Skeletal muscle tissue (tissue), 4 donors: Measurements from ENCODE around the gene MRPL34. TPM values are rescaled to one million over a fixed set of nuclear protein-coding genes. Genes with fewer than 3 reads are reported as not detected.
A peak's percentile ranks its signal among the peaks of the same experiment; 100 is the strongest.
"Not testable (repeated sequence)": the region's sequence is repeated elsewhere in the genome, so short reads cannot be mapped to it uniquely, and the experiment has no call there.

Experiments used
- H3K27ac ChIP-seq: one replicate; pipeline ENCODE4 v1.7.0; 2013; ENCODE audit warnings: mild to moderate bottlenecking, low read depth, low read length, inconsistent platforms
- H3K27me3 ChIP-seq, 3 donors: one replicate each; pipeline ENCODE4 v1.7.0; 2013; ENCODE audit warnings: low read length in 3 of 3; ENCODE audit not compliant: control insufficient read depth in 3 of 3, insufficient read depth in 3 of 3
- H3K36me3 ChIP-seq, 3 donors: one replicate each; pipeline ENCODE4 v1.7.0; 2013; ENCODE audit warnings: low read length in 3 of 3; ENCODE audit not compliant: control insufficient read depth in 3 of 3, insufficient read depth in 3 of 3
- H3K4me1 ChIP-seq, 3 donors: one replicate each; pipeline ENCODE4 v1.7.0; 2013; ENCODE audit warnings: low read length in 3 of 3, mild to moderate bottlenecking in 3 of 3; ENCODE audit not compliant: control insufficient read depth in 3 of 3, insufficient read depth in 3 of 3
- H3K4me3 ChIP-seq, 3 donors: one replicate each; pipeline ENCODE4 v1.7.0; 2013; ENCODE audit warnings: low read length in 3 of 3
- H3K9ac ChIP-seq, 3 donors: one replicate each; pipeline ENCODE4 v1.7.0; 2013; ENCODE audit warnings: low read length in 3 of 3, mild to moderate bottlenecking in 3 of 3, moderate library complexity in 2 of 3, low read depth in 1 of 3
- H3K9me3 ChIP-seq, 3 donors: one replicate each; pipeline ENCODE4 v1.7.0; 2013; ENCODE audit warnings: low read length in 3 of 3; ENCODE audit not compliant: control insufficient read depth in 3 of 3
- total RNA-seq: library from RNA; depleted of rRNA; stranded (reverse); fragments of >200 nt; gene quantifications from one replicate; pipeline ENCODE4 v1.2.3, GENCODE V29; 2014
- donor health status: Osteomylitis.

MRPL34 gene
- total RNA-seq, 1 donor from 2014 or later: 11.5 TPM

- Histone ChIP-seq H3K27ac (peak overlapping the region; percentile 64), H3K27me3 (no peaks in the 10 kb centered on the region), H3K9me3 (no peaks in the 10 kb centered on the region), H3K9ac (no peak overlapping the region), H3K4me3 (peak overlapping the region in 2 of 3 donors; percentile 84 to 92), H3K36me3 (peaks cover 8 to 15% (median 13%) of the 10 kb centered on the region in 3 donors), H3K4me1 (peaks cover 8 to 11% (median 9%) of the 10 kb centered on the region in 3 donors)
These were observed 39.1 kb upstream of the MRPL34 start for GRCh38 chr19:17266589-17266974.

GRCh38 chr19:17266975-17267788 is 38.5 kb upstream of the MRPL34 start, which contains the start of gene BABAM1:
TSS of gene BABAM1 (plus strand) at chr19:17267443. CDS start at chr19:17268807, 1,364 bp downstream.
- peaks cover 8 to 11% (median 9%) of the 10 kb centered on the region in 3 donors for H3K4me1 ChIP-seq

GRCh38 chr19:17268754-17269153 is 36.9 kb upstream of the MRPL34 start:
- Histone ChIP-seq H3K4me1 (peaks cover 8 to 11% (median 9%) of the 10 kb centered on the region in 3 donors), H3K36me3 (peaks cover 13 to 22% (median 19%) of the 10 kb centered on the region in 3 donors), H3K9ac (no peak overlapping the region), H3K4me3 (no peak overlapping the region), H3K27ac (no peak overlapping the region), H3K27me3 (no peaks in the 10 kb centered on the region), H3K9me3 (no peaks in the 10 kb centered on the region)

More at GRCh38 chr19:17266975-17267788, 38.5 kb upstream of the MRPL34 start, which contains the start of gene BABAM1:
- no peaks in the 10 kb centered on the region for H3K27me3 ChIP-seq
- H3K4me3 ChIP-seq: peak within 1 kb of the TSS; percentile 84 to 92 (median 90)
- H3K9ac ChIP-seq: peak within 1 kb of the TSS; percentile 84 to 87 (median 86)
- H3K9me3 ChIP-seq: no peaks in the 10 kb centered on the region
- H3K36me3 ChIP-seq: peaks cover 12 to 20% (median 14%) of the 10 kb centered on the region in 3 donors
- peak within 1 kb of the TSS; percentile 64 for H3K27ac ChIP-seq

GRCh38 chr19:17274892-17275291 is 30.8 kb upstream of the MRPL34 start:
- H3K36me3 ChIP-seq: peaks cover 46 to 59% (median 56%) of the 10 kb centered on the region in 3 donors
- not testable (repeated sequence) for H3K27ac ChIP-seq, H3K27me3 ChIP-seq, H3K4me3 ChIP-seq, H3K4me1 ChIP-seq, H3K9me3 ChIP-seq, H3K9ac ChIP-seq

- H3K36me3 ChIP-seq: peaks cover 43 to 57% (median 53%) of the 10 kb centered on the region in 3 donors
- H3K27me3 ChIP-seq: no peaks in the 10 kb centered on the region
- no peaks in the 10 kb centered on the region for H3K4me1 ChIP-seq
- no peak overlapping the region for H3K9ac ChIP-seq
- H3K27ac ChIP-seq: no peak overlapping the region
- H3K9me3 ChIP-seq: no peaks in the 10 kb centered on the region
- H3K4me3 ChIP-seq: no peak overlapping the region
These were observed 30.1 kb upstream of the MRPL34 start for GRCh38 chr19:17275441-17276175.

- Histone ChIP-seq H3K36me3 (peaks cover 26 to 36% (median 36%) of the 10 kb centered on the region in 3 donors), H3K4me1 (peaks cover 5 to 8% (median 6%) of the 10 kb centered on the region in 3 donors), H3K27me3 (peaks cover 12 to 23% (median 14%) of the 10 kb centered on the region in 3 donors), H3K9me3 (no peaks in the 10 kb centered on the region), H3K4me3 (no peak overlapping the region), H3K9ac (no peak overlapping the region), H3K27ac (no peak overlapping the region)
These were observed 26.2 kb upstream of the MRPL34 start for GRCh38 chr19:17279436-17279835.

GRCh38 chr19:17281391-17282304 is 24.0 kb upstream of the MRPL34 start, which contains the start of gene ANKLE1:
TSS of gene ANKLE1 (plus strand) at chr19:17281901. CDS start at chr19:17281921, 20 bp downstream.
- Histone ChIP-seq H3K27ac (no peak within 1 kb of the TSS), H3K4me3 (peak within 1 kb of the TSS in 2 of 3 donors; percentile 55 to 60), H3K4me1 (peaks cover 5 to 8% (median 6%) of the 10 kb centered on the region in 3 donors), H3K9ac (peak within 1 kb of the TSS in 1 of 3 donors; percentile 68), H3K9me3 (no peaks in the 10 kb centered on the region), H3K27me3 (peaks cover 12 to 23% (median 14%) of the 10 kb centered on the region in 3 donors), H3K36me3 (peaks cover 13 to 18% (median 15%) of the 10 kb centered on the region in 3 donors)

GRCh38 chr19:17282488-17283125 is 23.1 kb upstream of the MRPL34 start:
- Histone ChIP-seq H3K27ac (no peak overlapping the region), H3K4me1 (peaks cover 5 to 8% (median 6%) of the 10 kb centered on the region in 3 donors), H3K4me3 (peak overlapping the region in 2 of 3 donors; percentile 55 to 60), H3K27me3 (peaks cover 12 to 23% (median 14%) of the 10 kb centered on the region in 3 donors), H3K36me3 (peaks cover 6 to 12% (median 7%) of the 10 kb centered on the region in 3 donors), H3K9ac (peak overlapping the region in 1 of 3 donors; percentile 68), H3K9me3 (no peaks in the 10 kb centered on the region)
